Measurements from ENCODE around the gene BOK.

GRCh38 chr2:241539616-241540374, 18.8 kb upstream of the BOK start:
- TF ChIP-seq, protein P1, sequence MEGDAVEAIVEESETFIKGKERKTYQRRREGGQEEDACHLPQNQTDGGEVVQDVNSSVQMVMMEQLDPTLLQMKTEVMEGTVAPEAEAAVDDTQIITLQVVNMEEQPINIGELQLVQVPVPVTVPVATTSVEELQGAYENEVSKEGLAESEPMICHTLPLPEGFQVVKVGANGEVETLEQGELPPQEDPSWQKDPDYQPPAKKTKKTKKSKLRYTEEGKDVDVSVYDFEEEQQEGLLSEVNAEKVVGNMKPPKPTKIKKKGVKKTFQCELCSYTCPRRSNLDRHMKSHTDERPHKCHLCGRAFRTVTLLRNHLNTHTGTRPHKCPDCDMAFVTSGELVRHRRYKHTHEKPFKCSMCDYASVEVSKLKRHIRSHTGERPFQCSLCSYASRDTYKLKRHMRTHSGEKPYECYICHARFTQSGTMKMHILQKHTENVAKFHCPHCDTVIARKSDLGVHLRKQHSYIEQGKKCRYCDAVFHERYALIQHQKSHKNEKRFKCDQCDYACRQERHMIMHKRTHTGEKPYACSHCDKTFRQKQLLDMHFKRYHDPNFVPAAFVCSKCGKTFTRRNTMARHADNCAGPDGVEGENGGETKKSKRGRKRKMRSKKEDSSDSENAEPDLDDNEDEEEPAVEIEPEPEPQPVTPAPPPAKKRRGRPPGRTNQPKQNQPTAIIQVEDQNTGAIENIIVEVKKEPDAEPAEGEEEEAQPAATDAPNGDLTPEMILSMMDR (IDR thresholded peaks at IDR 0.05) = no peak
- no peak for TF ChIP-seq POLR2A (IDR thresholded peaks at IDR 0.05)
